GM03348 (cell line): ENCODE data around the gene RNF44.

Source experiments
- DNase-seq: peaks from one replicate; pipeline ENCODE4 v3.0.0; 2012; ENCODE audit warnings: low spot score

RNF44 gene

GRCh38 chr5:176536902-176537553 is at the start of gene RNF44:
Gene RNF44, minus strand, starts transcription at chr5:176537402. Its CDS starts 4,930 bp downstream, at chr5:176532472.
- peak; percentile 99 for DNase-seq

- no peak for DNase-seq
These were observed 45.9 kb upstream of the RNF44 start for GRCh38 chr5:176583076-176583475.

- no peak for DNase-seq
These were observed 44.2 kb upstream of the RNF44 start for GRCh38 chr5:176581361-176581760.

GRCh38 chr5:176579323-176579722 is 42.1 kb upstream of the RNF44 start:
- DNase-seq: no peak

- peak; percentile 45 for DNase-seq
These were observed 41.2 kb upstream of the RNF44 start for GRCh38 chr5:176578391-176578808.

- DNase-seq: no peak
These were observed 40.3 kb upstream of the RNF44 start for GRCh38 chr5:176577312-176578176.

GRCh38 chr5:176575488-176576422 is 38.6 kb upstream of the RNF44 start:
- DNase-seq: no peak

GRCh38 chr5:176575066-176575465 is 37.9 kb upstream of the RNF44 start:
- no peak for DNase-seq

GRCh38 chr5:176574297-176574591 is 37.0 kb upstream of the RNF44 start:
- DNase-seq: no peak

- peak; percentile 90 for DNase-seq
These were observed 36.5 kb upstream of the RNF44 start for GRCh38 chr5:176573564-176574296.

GRCh38 chr5:176570044-176570443 is 32.8 kb upstream of the RNF44 start:
- peak; percentile 39 for DNase-seq

GRCh38 chr5:176568657-176569056 is 31.5 kb upstream of the RNF44 start:
- no peak for DNase-seq

- no peak for DNase-seq
These were observed 28.6 kb upstream of the RNF44 start for GRCh38 chr5:176565760-176566288.

- no peak for DNase-seq
These were observed 26.8 kb upstream of the RNF44 start for GRCh38 chr5:176564002-176564401.

GRCh38 chr5:176562189-176562588 is 25.0 kb upstream of the RNF44 start:
- no peak for DNase-seq

- DNase-seq: no peak
These were observed 24.1 kb upstream of the RNF44 start for GRCh38 chr5:176561259-176561658.

- no peak for DNase-seq
These were observed 23.2 kb upstream of the RNF44 start for GRCh38 chr5:176560364-176560763.

- DNase-seq: no peak
These were observed 22.5 kb upstream of the RNF44 start for GRCh38 chr5:176559683-176560082.

GRCh38 chr5:176557846-176558245 is 20.6 kb upstream of the RNF44 start:
- no peak for DNase-seq

- DNase-seq: no peak
These were observed 16.3 kb upstream of the RNF44 start for GRCh38 chr5:176553260-176554085.
